LNCaP clone FGC (cell line): Measurements from ENCODE around the gene CHAMP1.
A peak's percentile ranks its signal among the peaks of the same experiment; 100 is the strongest.

Experiments
- DNase-seq: peaks from one replicate; pipeline ENCODE4 v3.0.0-alpha.2; 2011; ENCODE audit warnings: low read depth
- H3K4me3 ChIP-seq: 2 replicates; pipeline ENCODE4 v1.5.1; 2011; ENCODE audit warnings: mild to moderate bottlenecking, low read depth, low read length, control low read depth
- TF ChIP-seq, protein P1 (sequence below): IDR thresholded peaks from 2 replicates; pipeline ENCODE4 v1.5.1; 2012; ENCODE audit warnings: mild to moderate bottlenecking; ENCODE audit not compliant: control insufficient read depth, insufficient read depth; ENCODE audit errors: extremely low read depth

The CHAMP1 gene

DNA sequence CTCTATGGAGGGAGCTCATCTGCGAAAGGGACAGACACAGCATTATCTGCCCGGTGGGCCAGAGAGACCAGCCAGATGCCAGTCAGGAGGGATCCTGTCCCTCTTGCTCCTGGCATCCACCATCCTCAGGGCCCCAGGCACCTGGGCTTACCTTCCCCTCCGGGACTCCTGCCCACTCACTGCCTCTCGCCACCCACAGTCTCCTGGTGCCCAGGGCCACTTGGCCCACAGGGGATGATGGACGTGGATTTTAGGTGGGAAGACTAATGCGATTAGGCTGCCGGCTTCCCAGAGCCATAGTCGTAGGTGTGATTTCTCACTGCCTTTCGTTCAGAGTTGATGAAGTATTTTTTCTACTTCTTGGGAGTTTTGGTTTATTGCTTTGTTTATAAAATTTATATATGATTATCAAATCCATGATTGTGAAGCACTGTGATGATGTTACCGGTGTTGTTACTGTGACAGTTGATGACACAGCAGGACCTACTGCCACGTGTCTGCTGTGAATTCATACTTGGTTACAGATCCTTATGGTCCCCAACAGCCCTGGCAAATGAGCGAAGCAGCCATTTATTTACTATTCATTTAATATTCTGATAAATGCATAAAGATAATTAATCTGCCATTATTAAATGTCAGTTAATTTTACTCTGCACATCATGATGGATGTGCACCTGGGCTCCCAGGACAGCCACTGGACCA is 14.5 kb upstream of the CHAMP1 start:
- no peak overlapping the region for H3K4me3 ChIP-seq
- TF ChIP-seq, protein P1, sequence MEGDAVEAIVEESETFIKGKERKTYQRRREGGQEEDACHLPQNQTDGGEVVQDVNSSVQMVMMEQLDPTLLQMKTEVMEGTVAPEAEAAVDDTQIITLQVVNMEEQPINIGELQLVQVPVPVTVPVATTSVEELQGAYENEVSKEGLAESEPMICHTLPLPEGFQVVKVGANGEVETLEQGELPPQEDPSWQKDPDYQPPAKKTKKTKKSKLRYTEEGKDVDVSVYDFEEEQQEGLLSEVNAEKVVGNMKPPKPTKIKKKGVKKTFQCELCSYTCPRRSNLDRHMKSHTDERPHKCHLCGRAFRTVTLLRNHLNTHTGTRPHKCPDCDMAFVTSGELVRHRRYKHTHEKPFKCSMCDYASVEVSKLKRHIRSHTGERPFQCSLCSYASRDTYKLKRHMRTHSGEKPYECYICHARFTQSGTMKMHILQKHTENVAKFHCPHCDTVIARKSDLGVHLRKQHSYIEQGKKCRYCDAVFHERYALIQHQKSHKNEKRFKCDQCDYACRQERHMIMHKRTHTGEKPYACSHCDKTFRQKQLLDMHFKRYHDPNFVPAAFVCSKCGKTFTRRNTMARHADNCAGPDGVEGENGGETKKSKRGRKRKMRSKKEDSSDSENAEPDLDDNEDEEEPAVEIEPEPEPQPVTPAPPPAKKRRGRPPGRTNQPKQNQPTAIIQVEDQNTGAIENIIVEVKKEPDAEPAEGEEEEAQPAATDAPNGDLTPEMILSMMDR = no peak
- no peak for DNase-seq

DNA sequence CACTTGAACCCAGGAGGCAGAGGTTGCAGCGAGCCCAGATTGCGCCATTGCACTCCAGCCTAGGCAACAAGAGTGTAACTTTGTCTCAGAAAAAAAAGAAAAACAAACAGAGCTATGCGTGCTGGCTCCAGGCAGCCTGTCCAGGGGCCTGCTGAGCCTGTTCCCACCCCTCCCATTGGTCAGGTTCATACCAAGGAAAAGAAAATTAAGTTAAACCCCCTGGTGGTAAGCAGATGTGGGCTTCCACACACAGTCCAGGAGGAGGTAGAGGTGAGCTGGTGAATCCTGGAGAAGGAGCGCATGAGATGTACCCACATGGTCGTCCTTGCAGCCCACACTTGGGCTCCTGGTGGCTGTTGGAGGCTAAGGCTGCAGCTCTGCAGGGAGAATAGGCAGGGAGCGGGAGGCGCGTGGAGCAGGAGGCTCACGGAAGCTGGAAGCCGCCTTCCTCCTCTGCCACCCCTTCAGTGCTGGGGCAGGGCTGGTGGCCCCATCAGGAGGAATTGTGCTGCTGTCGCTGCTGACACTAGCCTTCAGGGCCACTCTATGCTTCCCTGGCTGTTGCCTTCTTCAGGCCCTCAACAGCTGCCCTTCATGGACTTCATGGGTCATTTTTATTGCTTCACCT is 10.5 kb upstream of the CHAMP1 start:
- no peak overlapping the region for H3K4me3 ChIP-seq
- no peak for DNase-seq
- TF ChIP-seq, protein P1 = no peak

DNA sequence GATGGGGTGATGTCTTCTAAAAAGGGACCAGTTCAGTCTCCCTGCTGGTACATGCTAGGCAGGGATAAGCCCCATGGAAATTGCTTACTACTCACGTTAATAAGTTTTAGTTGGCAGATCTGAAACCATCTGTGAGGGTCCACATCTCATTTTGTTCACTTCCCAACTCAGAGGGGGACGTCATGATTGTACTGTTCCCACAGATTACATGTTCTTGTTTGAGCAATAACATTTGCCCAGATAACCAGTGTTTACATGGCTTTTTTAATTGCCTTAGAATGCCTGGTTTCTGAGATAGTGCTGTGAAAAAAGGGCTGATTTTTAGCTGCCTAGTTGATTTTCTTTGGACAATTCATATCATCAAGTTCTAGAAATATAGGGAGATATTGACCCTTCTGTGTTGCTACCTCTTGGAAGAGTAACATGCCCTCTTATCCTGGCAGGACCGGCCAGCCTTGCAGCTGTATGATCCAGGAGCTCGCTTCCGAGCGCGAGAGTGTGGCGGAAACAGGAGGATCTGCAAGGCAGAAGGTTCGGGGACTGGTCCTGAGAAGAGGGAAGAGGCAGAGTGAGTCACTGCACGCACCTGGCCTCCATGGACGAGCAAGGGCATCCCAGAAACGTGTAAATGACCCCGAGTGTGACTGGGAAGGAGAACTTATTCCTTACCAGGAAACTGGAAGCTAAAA is 9.8 kb upstream of the CHAMP1 start:
- DNase-seq = no peak
- no peak overlapping the region for H3K4me3 ChIP-seq
- TF ChIP-seq, protein P1 = no peak

DNA sequence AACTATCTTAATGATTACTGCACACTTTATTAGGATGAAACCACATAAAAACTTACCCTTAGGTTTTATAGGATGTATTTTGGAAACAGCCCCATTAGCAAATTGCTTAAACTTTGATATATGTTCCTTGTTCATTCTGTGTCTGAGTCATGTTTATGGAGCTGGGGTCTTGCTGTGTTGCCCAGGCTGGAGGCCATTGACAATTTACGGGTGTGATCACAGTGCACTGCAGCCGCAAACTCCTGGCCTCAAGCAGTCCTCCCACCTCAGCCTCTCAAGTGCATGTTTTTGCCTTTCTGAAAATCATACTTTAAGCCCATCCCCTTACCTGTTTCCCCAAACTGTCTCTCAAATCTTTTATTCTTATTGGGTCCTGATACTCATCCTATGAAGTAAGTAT is 5.2 kb upstream of the CHAMP1 start:
- TF ChIP-seq, protein P1 = no peak
- no peak overlapping the region for H3K4me3 ChIP-seq
- peak; percentile 18 for DNase-seq

DNA sequence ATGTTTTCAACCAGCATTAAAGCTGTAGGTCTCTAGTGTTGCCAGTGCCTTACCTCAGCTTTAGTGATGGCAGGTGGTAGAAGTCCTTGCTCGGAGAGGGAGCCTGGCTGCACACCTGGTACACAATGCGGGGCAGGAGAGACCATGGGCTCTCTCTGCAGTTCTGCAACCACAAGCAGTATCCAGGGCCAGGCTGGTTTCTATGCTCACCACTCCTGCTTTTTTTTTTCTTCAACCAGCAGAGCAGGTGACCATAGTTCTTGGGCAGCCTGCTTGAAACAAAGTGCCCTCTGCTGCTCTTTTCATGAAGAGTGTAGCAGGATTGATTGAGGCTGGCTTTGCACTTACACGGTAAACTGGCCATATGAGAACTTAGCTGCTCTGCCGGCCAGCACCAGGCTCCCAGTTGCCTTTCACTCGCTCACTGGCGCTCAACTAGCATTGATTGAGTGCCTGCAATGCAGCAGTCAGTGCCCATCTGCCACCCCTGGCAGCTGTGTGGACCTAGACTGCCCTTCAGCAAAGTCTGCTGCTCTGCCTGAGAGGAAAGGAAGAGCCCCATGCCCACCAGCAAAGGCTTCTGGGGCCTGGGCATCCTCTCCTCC is 4.4 kb upstream of the CHAMP1 start:
- TF ChIP-seq, protein P1 = no peak
- H3K4me3 ChIP-seq = no peak overlapping the region
- no peak for DNase-seq

DNA sequence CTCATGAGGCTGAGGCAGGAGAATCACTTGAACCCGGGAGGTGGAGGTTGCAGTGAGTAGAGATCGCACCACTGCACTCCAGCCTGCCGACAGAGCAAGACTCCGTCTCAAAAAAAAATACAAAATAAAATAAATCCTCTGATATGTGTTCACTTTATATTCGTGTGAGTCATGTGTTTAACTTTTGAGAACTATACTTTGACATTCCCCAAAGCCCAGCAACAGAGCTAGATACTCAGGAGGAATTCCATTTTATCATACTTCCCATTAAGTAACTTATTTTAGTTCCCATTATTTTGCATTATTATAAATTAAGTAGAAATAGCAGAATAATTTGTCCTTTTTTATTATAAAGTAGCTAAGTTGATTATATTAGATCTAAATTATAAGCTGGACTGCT is 3.3 kb upstream of the CHAMP1 start:
- TF ChIP-seq, protein P1 = no peak
- H3K4me3 ChIP-seq = no peak overlapping the region
- no peak for DNase-seq
